ENCODE measurements around the gene SLC2A11. TPM values are rescaled to one million over a fixed set of nuclear protein-coding genes. Genes with fewer than 3 reads are reported as not detected.

The SLC2A11 gene
- total and polyA plus RNA-seq, 9 of the 15 experiments (the other 6 are each of a cell fraction or from before 2014, with no cell fraction given), result 0.44 to 2.7 (median 2.1) TPM

GRCh38 chr22:23922921-23923320, 65.2 kb downstream of the SLC2A11 start:
- CTCF ChIA-PET (ENCODE audit: low intra/inter-chr PET ratio), result no interaction called here
- intact Hi-C loops (cut with micrococcal nuclease), result no loop called here
- ATAC-seq (no peak), FAIRE-seq (no peak), DNase-seq (ENCODE audit: extremely low read depth in 1 of 4, low spot score in 3 of 4) (peak in 2 of 4 experiments; percentile 1 to 2)
- TF ChIP-seq E2F4 (CRISPR knock-in tag; IDR thresholded peaks at IDR 0.05; ENCODE audit: low read depth) (no peak), RNF2 (IDR thresholded peaks at IDR 0.05) (no peak), RBFOX2 (IDR thresholded peaks at IDR 0.05; ENCODE audit: low read depth, low read length) (no peak), SIN3B (IDR thresholded peaks at IDR 0.05; ENCODE audit: low read depth) (no peak), CREM (IDR thresholded peaks at IDR 0.05; ENCODE audit: low read depth) (no peak)
- no peak overlapping the region for H3K27ac ChIP-seq (ENCODE audit: extremely low read depth, low read depth, low read length)
- H3K36me3 ChIP-seq (ENCODE audit: control insufficient read depth, insufficient read depth, low read length), result peaks cover 52% of the 10 kb centered on the region; the same call in 2 of the 3 replicates
- no peak overlapping the region for H3K9ac ChIP-seq (ENCODE audit: insufficient read depth in 1 of 2, low read depth in 2 of 2, low read length in 2 of 2)
- H3K79me2 ChIP-seq (ENCODE audit: control insufficient read depth, insufficient read depth, low read length), result no peaks in the 10 kb centered on the region
- H3K9me1 ChIP-seq (ENCODE audit: control insufficient read depth, insufficient read depth, low read length), result no peaks in the 10 kb centered on the region
- no peak overlapping the region for H2AFZ ChIP-seq (ENCODE audit: low read depth, low read length)
- 64% methylated on average over 2 of the region's 2 CpGs for WGBS (ENCODE audit: insufficient coverage, low coverage, missing lambda C conversion rate)
- H3K4me1 ChIP-seq (replicated peaks in 1 of 2; ENCODE audit: control insufficient read depth in 2 of 2, insufficient read depth in 2 of 2, low read length in 2 of 2), result no peaks in the 10 kb centered on the region; a peak in 1 of 5 replicates
- H3K4me3 ChIP-seq, result no peak overlapping the region
- H3K9me3 ChIP-seq (replicated peaks; ENCODE audit: control insufficient read depth, insufficient read depth, low read depth, low read length), result peaks cover 3% of the 10 kb centered on the region
- in situ Hi-C loops (cut with MboI), result no loop called here
- H3K27me3 ChIP-seq (ENCODE audit: control insufficient read depth in 2 of 2, insufficient read depth in 2 of 2, low read length in 2 of 2), result no peaks in the 10 kb centered on the region
- H4K20me1 ChIP-seq (replicated peaks; ENCODE audit: control insufficient read depth, insufficient read depth, low read length), result no peaks in the 10 kb centered on the region
- no TSS peak for BruUV-seq (replicated peaks)
- POLR2A ChIA-PET, result no interaction called here
- H3K4me2 ChIP-seq (ENCODE audit: insufficient read depth, low read length), result no peak overlapping the region
